Uterus (tissue), 2 donors: ENCODE results near the gene OR2T1.
"Not testable (repeated sequence)": the region's sequence is repeated elsewhere in the genome, so short reads cannot be mapped to it uniquely, and the experiment has no call there.

ENCODE experiments used
- CTCF ChIP-seq, 4 experiments: fragments of 200-600 bp in 2 of 4; fragments of 450-650 bp in 2 of 4; sonication (generic) in 2 of 4; IDR thresholded peaks; one replicate each; pipeline ENCODE4 v1.5.1; 2016 to 2019; ENCODE audit warnings: antibody characterized with exemption in 4 of 4, mild to moderate bottlenecking in 2 of 4, moderate library complexity in 1 of 4
- POLR2A ChIP-seq, 2 donors: fragments of 450-650 bp; IDR thresholded peaks; one replicate each; pipeline ENCODE4 v1.6.1; 2016; ENCODE audit warnings: antibody characterized with exemption in 2 of 2, mild to moderate bottlenecking in 1 of 2, moderate library complexity in 1 of 2

GRCh38 chr1:248428192-248428533 lies 25.3 kb downstream of the OR2T1 start:
- TF ChIP-seq CTCF, POLR2A (IDR thresholded peaks at IDR 0.05): not testable (repeated sequence)
